Dendritic cell treated with granulocyte-macrophage colony-stimulating factor and Interleukin-4, amounts not matched to agents 40 ng/mL and 50 ng/mL, for 4 days (primary cell): Measurements from ENCODE around the gene CARD11.

Source experiments
- H3K27ac Mint-ChIP-seq: one replicate; pipeline ENCODE4 v1.8.0; 2022; ENCODE audit warnings: mild to moderate bottlenecking, mixed read lengths
- H3K27me3 Mint-ChIP-seq: one replicate; pipeline ENCODE4 v1.8.0; 2022; ENCODE audit warnings: mild to moderate bottlenecking, mixed read lengths
- H3K36me3 Mint-ChIP-seq: one replicate; pipeline ENCODE4 v1.8.0; 2022; ENCODE audit warnings: low read depth, mixed read lengths
- H3K4me1 Mint-ChIP-seq: one replicate; pipeline ENCODE4 v1.8.0; 2022; ENCODE audit warnings: low read depth, mixed read lengths
- H3K4me3 Mint-ChIP-seq: one replicate; pipeline ENCODE4 v1.8.0; 2022; ENCODE audit warnings: mild to moderate bottlenecking, moderate library complexity, mixed read lengths
- H3K9me3 Mint-ChIP-seq: one replicate; pipeline ENCODE4 v1.8.0; 2022; ENCODE audit warnings: mixed read lengths
- intact Hi-C: fragments of 100-400 bp; cut with micrococcal nuclease; formaldehyde crosslinking; loops from one replicate; pipeline ENCODE4 v1.15.0; 2022

CARD11 gene

GRCh38 chr7:3073763-3074458, 30.2 kb upstream of the CARD11 start:
- Mint-ChIP-seq H3K4me1 (peaks cover 1% of the 10 kb centered on the region), H3K27ac (no peak overlapping the region), H3K27me3 (peaks cover 11% of the 10 kb centered on the region), H3K36me3 (no peaks in the 10 kb centered on the region), H3K4me3 (no peak overlapping the region), H3K9me3 (peaks cover 29% of the 10 kb centered on the region)
- intact Hi-C loops = no loop called here

- Mint-ChIP-seq H3K27me3 (peaks cover 18% of the 10 kb centered on the region), H3K27ac (no peak overlapping the region), H3K4me3 (no peak overlapping the region), H3K36me3 (no peaks in the 10 kb centered on the region), H3K9me3 (peaks cover 24% of the 10 kb centered on the region), H3K4me1 (peaks cover 7% of the 10 kb centered on the region)
- intact Hi-C loops = no loop called here
Measured at GRCh38 chr7:3070908-3071307, 27.2 kb upstream of the CARD11 start.

GRCh38 chr7:3069771-3070449, 26.2 kb upstream of the CARD11 start:
- Mint-ChIP-seq H3K27me3 (peaks cover 19% of the 10 kb centered on the region), H3K27ac (no peak overlapping the region), H3K9me3 (peaks cover 21% of the 10 kb centered on the region), H3K36me3 (no peaks in the 10 kb centered on the region), H3K4me1 (peaks cover 12% of the 10 kb centered on the region), H3K4me3 (no peak overlapping the region)
- intact Hi-C loops = loop anchor here (10.0 kb wide), 1 partner anchor 185 kb away; no protein-coding TSS in a partner anchor

- Mint-ChIP-seq H3K36me3 (no peaks in the 10 kb centered on the region), H3K4me3 (no peak overlapping the region), H3K27me3 (peaks cover 17% of the 10 kb centered on the region), H3K27ac (no peak overlapping the region), H3K4me1 (peaks cover 14% of the 10 kb centered on the region), H3K9me3 (peaks cover 21% of the 10 kb centered on the region)
- intact Hi-C loops = loop anchor here (10.0 kb wide), 1 partner anchor 184 kb away; no protein-coding TSS in a partner anchor
Measured at GRCh38 chr7:3068530-3068929, 24.9 kb upstream of the CARD11 start.

GRCh38 chr7:3067606-3068380, 24.1 kb upstream of the CARD11 start:
- intact Hi-C loops = loop anchor here (10.0 kb wide), 1 partner anchor 183 kb away; no protein-coding TSS in a partner anchor
- no peak overlapping the region for H3K4me3 Mint-ChIP-seq
- H3K36me3 Mint-ChIP-seq = no peaks in the 10 kb centered on the region
- peaks cover 21% of the 10 kb centered on the region for H3K9me3 Mint-ChIP-seq
- H3K27me3 Mint-ChIP-seq = peaks cover 18% of the 10 kb centered on the region
- H3K27ac Mint-ChIP-seq = no peak overlapping the region
- H3K4me1 Mint-ChIP-seq = peaks cover 18% of the 10 kb centered on the region

- intact Hi-C loops = loop anchor here (10.0 kb wide), 1 partner anchor 182 kb away; no protein-coding TSS in a partner anchor
- no peaks in the 10 kb centered on the region for H3K36me3 Mint-ChIP-seq
- H3K4me3 Mint-ChIP-seq = no peak overlapping the region
- H3K4me1 Mint-ChIP-seq = peaks cover 18% of the 10 kb centered on the region
- H3K27ac Mint-ChIP-seq = no peak overlapping the region
- H3K9me3 Mint-ChIP-seq = peaks cover 21% of the 10 kb centered on the region
- peaks cover 16% of the 10 kb centered on the region for H3K27me3 Mint-ChIP-seq
Measured at GRCh38 chr7:3067193-3067592, 23.5 kb upstream of the CARD11 start.

GRCh38 chr7:3066506-3066905, 22.8 kb upstream of the CARD11 start:
- no peak overlapping the region for H3K27ac Mint-ChIP-seq
- H3K9me3 Mint-ChIP-seq = peaks cover 18% of the 10 kb centered on the region
- no peaks in the 10 kb centered on the region for H3K36me3 Mint-ChIP-seq
- intact Hi-C loops = loop anchor here (10.0 kb wide), 1 partner anchor 182 kb away; no protein-coding TSS in a partner anchor
- peaks cover 16% of the 10 kb centered on the region for H3K27me3 Mint-ChIP-seq
- no peak overlapping the region for H3K4me3 Mint-ChIP-seq
- peaks cover 18% of the 10 kb centered on the region for H3K4me1 Mint-ChIP-seq

- no peak overlapping the region for H3K4me3 Mint-ChIP-seq
- peaks cover 18% of the 10 kb centered on the region for H3K4me1 Mint-ChIP-seq
- H3K9me3 Mint-ChIP-seq = peaks cover 10% of the 10 kb centered on the region
- peaks cover 18% of the 10 kb centered on the region for H3K27me3 Mint-ChIP-seq
- no peak overlapping the region for H3K27ac Mint-ChIP-seq
- intact Hi-C loops = loop anchor here (2.0 to 10.0 kb wide), 2 partner anchors 89 to 181 kb away; no protein-coding TSS in a partner anchor
- H3K36me3 Mint-ChIP-seq = no peaks in the 10 kb centered on the region
Measured at GRCh38 chr7:3065724-3066143, 22.1 kb upstream of the CARD11 start.

GRCh38 chr7:3064067-3064466, 20.4 kb upstream of the CARD11 start:
- no peaks in the 10 kb centered on the region for H3K36me3 Mint-ChIP-seq
- no peak overlapping the region for H3K4me3 Mint-ChIP-seq

GRCh38 chr7:3063016-3063753, 19.5 kb upstream of the CARD11 start:
- H3K9me3 Mint-ChIP-seq = no peaks in the 10 kb centered on the region
- H3K27ac Mint-ChIP-seq = no peak overlapping the region
- intact Hi-C loops = loop anchor here (10.0 kb wide), 1 partner anchor 178 kb away; no protein-coding TSS in a partner anchor
- H3K36me3 Mint-ChIP-seq = no peaks in the 10 kb centered on the region
- H3K4me1 Mint-ChIP-seq = peaks cover 12% of the 10 kb centered on the region
- no peak overlapping the region for H3K4me3 Mint-ChIP-seq
- peaks cover 13% of the 10 kb centered on the region for H3K27me3 Mint-ChIP-seq

More at GRCh38 chr7:3064067-3064466, 20.4 kb upstream of the CARD11 start:
- intact Hi-C loops = loop anchor here (2.0 to 10.0 kb wide), 2 partner anchors 91 to 179 kb away; no protein-coding TSS in a partner anchor
- Mint-ChIP-seq H3K9me3 (no peaks in the 10 kb centered on the region), H3K4me1 (peaks cover 18% of the 10 kb centered on the region), H3K27me3 (peaks cover 14% of the 10 kb centered on the region), H3K27ac (no peak overlapping the region)

- Mint-ChIP-seq H3K36me3 (no peaks in the 10 kb centered on the region), H3K4me1 (no peaks in the 10 kb centered on the region), H3K27me3 (peaks cover 5% of the 10 kb centered on the region), H3K27ac (no peak overlapping the region), H3K9me3 (peaks cover 10% of the 10 kb centered on the region), H3K4me3 (no peak overlapping the region)
- intact Hi-C loops = no loop called here
Measured at GRCh38 chr7:3057066-3057420, 13.4 kb upstream of the CARD11 start.

- Mint-ChIP-seq H3K36me3 (no peaks in the 10 kb centered on the region), H3K4me1 (no peaks in the 10 kb centered on the region), H3K4me3 (no peak overlapping the region), H3K27me3 (peaks cover 5% of the 10 kb centered on the region), H3K27ac (no peak overlapping the region), H3K9me3 (peaks cover 11% of the 10 kb centered on the region)
- intact Hi-C loops = no loop called here
Measured at GRCh38 chr7:3056234-3057065, 12.8 kb upstream of the CARD11 start.
